H9 (cell line): ENCODE measurements around the gene TMUB2. TPM values are rescaled to one million over a fixed set of nuclear protein-coding genes. Genes with fewer than 3 reads are reported as not detected.

Experiments used
- DNase-seq: peaks from one replicate; pipeline ENCODE4 v3.0.0-alpha.2; 2017
- H2AFZ ChIP-seq: one replicate; pipeline ENCODE4 v1.6.1; 2013; ENCODE audit warnings: mild to moderate bottlenecking, low read length, control low read depth, moderate library complexity
- H2AK5ac ChIP-seq: 2 replicates; pipeline ENCODE4 v1.6.1; 2013; ENCODE audit warnings: low read length, control low read depth, mixed read lengths; ENCODE audit not compliant: insufficient read length
- H2BK120ac ChIP-seq: one replicate; pipeline ENCODE4 v1.6.1; 2013; ENCODE audit warnings: low read depth, mild to moderate bottlenecking, low read length, control low read depth, inconsistent platforms; ENCODE audit not compliant: poor library complexity, severe bottlenecking
- H2BK12ac ChIP-seq: 2 replicates; pipeline ENCODE4 v1.6.1; 2013; ENCODE audit warnings: low read length, control low read depth, mixed read lengths, low read depth; ENCODE audit not compliant: insufficient read length
- H2BK15ac ChIP-seq: 2 replicates; pipeline ENCODE4 v1.6.1; 2013; ENCODE audit warnings: low read depth, low read length, control low read depth
- H2BK20ac ChIP-seq: one replicate; pipeline ENCODE4 v1.6.1; 2013; ENCODE audit warnings: low read depth, mild to moderate bottlenecking, low read length, control low read depth, inconsistent platforms; ENCODE audit not compliant: poor library complexity, severe bottlenecking
- H2BK5ac ChIP-seq: 2 replicates; pipeline ENCODE4 v1.6.1; 2013; ENCODE audit warnings: low read length, control low read depth, mixed read lengths; ENCODE audit not compliant: insufficient read length
- H3K14ac ChIP-seq: 2 replicates; pipeline ENCODE4 v1.6.1; 2013; ENCODE audit warnings: low read length, control low read depth; ENCODE audit not compliant: insufficient read depth
- H3K18ac ChIP-seq: 2 replicates; pipeline ENCODE4 v1.6.1; 2013; ENCODE audit warnings: low read depth, mild to moderate bottlenecking, mixed read lengths, low read length, control low read depth; ENCODE audit not compliant: insufficient read length
- H3K23ac ChIP-seq: 2 replicates; pipeline ENCODE4 v1.6.1; 2013; ENCODE audit warnings: low read length, control low read depth, mixed read lengths, low read depth; ENCODE audit not compliant: insufficient read length
- H3K23me2 ChIP-seq: 2 replicates; pipeline ENCODE4 v1.6.1; 2013; ENCODE audit warnings: low read depth, mild to moderate bottlenecking, mixed read lengths, low read length, control low read depth; ENCODE audit not compliant: insufficient read length, poor library complexity, severe bottlenecking
- H3K27ac ChIP-seq: 2 replicates; pipeline ENCODE4 v1.5.1; 2013; ENCODE audit warnings: low read length, control low read depth, mixed read lengths, low read depth; ENCODE audit not compliant: insufficient read length
- H3K27me3 ChIP-seq: 2 replicates; pipeline ENCODE4 v1.6.1; 2013; ENCODE audit warnings: low read length, control low read depth, inconsistent platforms; ENCODE audit not compliant: insufficient read depth
- H3K4ac ChIP-seq: 2 replicates; pipeline ENCODE4 v1.6.1; 2013; ENCODE audit warnings: low read depth, mild to moderate bottlenecking, control low read depth, inconsistent platforms, low read length, moderate library complexity
- H3K4me1 ChIP-seq: 2 replicates; pipeline ENCODE4 v1.6.1; 2013; ENCODE audit warnings: low read length, control low read depth, inconsistent platforms; ENCODE audit not compliant: insufficient read depth
- H3K4me2 ChIP-seq: 2 replicates; pipeline ENCODE4 v1.6.1; 2013; ENCODE audit warnings: low read length, control low read depth, mixed read lengths; ENCODE audit not compliant: insufficient read length, insufficient read depth
- H3K56ac ChIP-seq: 2 replicates; pipeline ENCODE4 v1.6.1; 2013; ENCODE audit warnings: low read depth, mild to moderate bottlenecking, mixed read lengths, low read length, control low read depth; ENCODE audit not compliant: insufficient read length
- H3K79me1 ChIP-seq: 2 replicates; pipeline ENCODE4 v1.6.1; 2013; ENCODE audit warnings: low read depth, mild to moderate bottlenecking, moderate library complexity, low read length, control low read depth, inconsistent platforms; ENCODE audit not compliant: insufficient read depth, poor library complexity, severe bottlenecking
- H3K79me2 ChIP-seq: 2 replicates; pipeline ENCODE4 v1.6.1; 2013; ENCODE audit warnings: low read length, control low read depth, inconsistent platforms; ENCODE audit not compliant: insufficient read depth
- H3K9ac ChIP-seq: 2 replicates; pipeline ENCODE4 v1.6.1; 2013; ENCODE audit warnings: low read length, control low read depth, mixed read lengths; ENCODE audit not compliant: insufficient read length; ENCODE audit errors: extremely low read depth
- H3K9me3 ChIP-seq: one replicate; pipeline ENCODE4 v1.6.1; 2013; ENCODE audit warnings: low read depth, low read length, inconsistent platforms; ENCODE audit not compliant: control insufficient read depth
- H3T11ph ChIP-seq: one replicate; pipeline ENCODE4 v1.6.1; 2013; ENCODE audit warnings: mild to moderate bottlenecking, low read length, control low read depth, inconsistent platforms
- H4K20me1 ChIP-seq: one replicate; pipeline ENCODE4 v1.6.1; 2013; ENCODE audit not compliant: control insufficient read depth, insufficient read length, insufficient read depth
- H4K5ac ChIP-seq: 2 replicates; pipeline ENCODE4 v1.6.1; 2013; ENCODE audit warnings: low read depth, mild to moderate bottlenecking, mixed read lengths, low read length, control low read depth; ENCODE audit not compliant: insufficient read length
- H4K8ac ChIP-seq: replicated peaks from 2 replicates; pipeline ENCODE4 v1.6.1; 2013; ENCODE audit warnings: low read length, control low read depth, mixed read lengths, low read depth; ENCODE audit not compliant: insufficient read length
- H4K91ac ChIP-seq: 2 replicates; pipeline ENCODE4 v1.6.1; 2013; ENCODE audit warnings: low read depth, mild to moderate bottlenecking, moderate library complexity, mixed read lengths, low read length, control low read depth; ENCODE audit not compliant: insufficient read length
- H3K27ac Mint-ChIP-seq, 3 experiments: 2 replicates in 2 of 3; 3 replicates in 1 of 3; pipeline ENCODE4 v1.8.0; 2020 to 2021; ENCODE audit warnings: mixed read lengths in 3 of 3, mild to moderate bottlenecking in 1 of 3, moderate library complexity in 1 of 3
- H3K27me3 Mint-ChIP-seq: 2 replicates; pipeline ENCODE4 v1.8.0; 2021; ENCODE audit warnings: low read depth, mild to moderate bottlenecking, moderate library complexity, mixed read lengths
- H3K36me3 Mint-ChIP-seq, 3 experiments: 2 replicates in 2 of 3; 3 replicates in 1 of 3; pipeline ENCODE4 v1.8.0; 2020 to 2021; ENCODE audit warnings: low read depth in 3 of 3, mixed read lengths in 3 of 3; ENCODE audit not compliant: insufficient read depth in 1 of 3
- H3K4me1 Mint-ChIP-seq, 2 experiments: 2 replicates each; pipeline ENCODE4 v1.8.0; 2020; ENCODE audit warnings: mixed read lengths in 2 of 2
- H3K4me3 Mint-ChIP-seq, 2 experiments: 2 replicates in 1 of 2; 3 replicates in 1 of 2; pipeline ENCODE4 v1.8.0; 2020 to 2021; ENCODE audit warnings: mild to moderate bottlenecking in 2 of 2, mixed read lengths in 2 of 2, moderate library complexity in 1 of 2
- H3K9me3 Mint-ChIP-seq, 2 experiments: 2 replicates in 1 of 2; 3 replicates in 1 of 2; pipeline ENCODE4 v1.8.0; 2020; ENCODE audit warnings: mild to moderate bottlenecking in 2 of 2, mixed read lengths in 2 of 2, moderate library complexity in 1 of 2
- WGBS: extraction: QIAGEN DNeasy Blood & Tissue Kit; methylation state at CpG from one replicate; pipeline ENCODE4 v1.1.7; 2013; ENCODE audit warnings: missing lambda C conversion rate, low lambda C conversion rate, mixed read lengths; ENCODE audit not compliant: insufficient read length; ENCODE audit errors: extremely low coverage; 5-methylcytosine and 5-hydroxymethylcytosine counted together
- total RNA-seq: library from RNA; stranded (reverse); gene quantifications from 2 replicates; pipeline ENCODE4 v1.2.1, GENCODE V29; 2021
- TF ChIP-seq, protein P1 (sequence below): fragments of 200-600 bp; sonication (generic); conservative IDR thresholded peaks from 3 replicates; pipeline ENCODE4 v1.8.0; 2021; ENCODE audit warnings: antibody characterized with exemption, mild to moderate bottlenecking

The TMUB2 gene
- total RNA-seq, 1 experiment from 2014 or later: 22.9 TPM

DNA sequence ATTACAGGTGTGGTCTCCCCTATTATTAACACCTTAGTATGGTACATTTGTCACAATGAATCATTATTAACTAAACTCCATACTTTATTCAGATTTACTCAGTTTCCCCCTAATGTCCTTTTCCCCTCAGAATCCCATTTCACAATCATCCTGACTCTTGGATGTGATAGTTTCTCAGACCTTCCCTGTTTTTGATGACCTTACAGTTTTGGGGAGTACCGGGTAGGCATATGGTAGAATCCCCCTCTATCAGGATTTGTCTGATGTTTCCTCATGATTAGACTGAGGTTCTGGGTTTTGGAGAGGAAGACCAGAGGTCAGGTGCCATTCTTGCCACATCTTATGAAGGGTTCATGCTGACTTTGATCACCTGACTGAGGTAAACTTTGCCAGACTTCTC, 22.3 kb upstream of the TMUB2 start:
- DNase-seq: no peak
- no peaks in the 10 kb centered on the region for H3K27me3 ChIP-seq
- no peak overlapping the region for H3K56ac ChIP-seq
- Mint-ChIP-seq H3K9me3 (no peaks in the 10 kb centered on the region), H3K27ac (no peak overlapping the region), H3K4me1 (peaks cover 9 to 10% of the 10 kb centered on the region in 2 experiments), H3K4me3 (no peak overlapping the region), H3K27me3 (peaks cover 2% of the 10 kb centered on the region; the same call in 1 of the 2 replicates), H3K36me3 (peaks cover 7 to 27% (median 26%) of the 10 kb centered on the region in 3 experiments)
- H3K4me2 ChIP-seq: no peak overlapping the region
- no peaks in the 10 kb centered on the region for H3K4me1 ChIP-seq
- no peak overlapping the region for H2BK120ac ChIP-seq
- no peak overlapping the region for H3K27ac ChIP-seq
- WGBS: no CpG with 5 or more reads among the region's 1 CpG
- H3K23ac ChIP-seq: no peak overlapping the region
- no peaks in the 10 kb centered on the region for H3K9me3 ChIP-seq
- TF ChIP-seq, protein P1, sequence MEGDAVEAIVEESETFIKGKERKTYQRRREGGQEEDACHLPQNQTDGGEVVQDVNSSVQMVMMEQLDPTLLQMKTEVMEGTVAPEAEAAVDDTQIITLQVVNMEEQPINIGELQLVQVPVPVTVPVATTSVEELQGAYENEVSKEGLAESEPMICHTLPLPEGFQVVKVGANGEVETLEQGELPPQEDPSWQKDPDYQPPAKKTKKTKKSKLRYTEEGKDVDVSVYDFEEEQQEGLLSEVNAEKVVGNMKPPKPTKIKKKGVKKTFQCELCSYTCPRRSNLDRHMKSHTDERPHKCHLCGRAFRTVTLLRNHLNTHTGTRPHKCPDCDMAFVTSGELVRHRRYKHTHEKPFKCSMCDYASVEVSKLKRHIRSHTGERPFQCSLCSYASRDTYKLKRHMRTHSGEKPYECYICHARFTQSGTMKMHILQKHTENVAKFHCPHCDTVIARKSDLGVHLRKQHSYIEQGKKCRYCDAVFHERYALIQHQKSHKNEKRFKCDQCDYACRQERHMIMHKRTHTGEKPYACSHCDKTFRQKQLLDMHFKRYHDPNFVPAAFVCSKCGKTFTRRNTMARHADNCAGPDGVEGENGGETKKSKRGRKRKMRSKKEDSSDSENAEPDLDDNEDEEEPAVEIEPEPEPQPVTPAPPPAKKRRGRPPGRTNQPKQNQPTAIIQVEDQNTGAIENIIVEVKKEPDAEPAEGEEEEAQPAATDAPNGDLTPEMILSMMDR: no peak
- no peak overlapping the region for H4K5ac ChIP-seq
- H3K79me1 ChIP-seq: no peaks in the 10 kb centered on the region
- H2BK5ac ChIP-seq: no peak overlapping the region
- H4K8ac ChIP-seq: no peak overlapping the region
- no peak overlapping the region for H3K4ac ChIP-seq
- no peak overlapping the region for H2BK15ac ChIP-seq
- no peaks in the 10 kb centered on the region for H3K23me2 ChIP-seq
- H3K79me2 ChIP-seq: no peaks in the 10 kb centered on the region
- H2AK5ac ChIP-seq: no peak overlapping the region
- H2AFZ ChIP-seq: no peak overlapping the region
- H3K14ac ChIP-seq: no peak overlapping the region
- no peak overlapping the region for H2BK20ac ChIP-seq
- no peaks in the 10 kb centered on the region for H4K20me1 ChIP-seq
- no peak overlapping the region for H3K9ac ChIP-seq
- H3K18ac ChIP-seq: no peak overlapping the region
- H3T11ph ChIP-seq: no peak overlapping the region
- no peak overlapping the region for H2BK12ac ChIP-seq
- H4K91ac ChIP-seq: no peak overlapping the region
